ENCODE data around the gene DSC2.

Gene DSC2

DNA sequence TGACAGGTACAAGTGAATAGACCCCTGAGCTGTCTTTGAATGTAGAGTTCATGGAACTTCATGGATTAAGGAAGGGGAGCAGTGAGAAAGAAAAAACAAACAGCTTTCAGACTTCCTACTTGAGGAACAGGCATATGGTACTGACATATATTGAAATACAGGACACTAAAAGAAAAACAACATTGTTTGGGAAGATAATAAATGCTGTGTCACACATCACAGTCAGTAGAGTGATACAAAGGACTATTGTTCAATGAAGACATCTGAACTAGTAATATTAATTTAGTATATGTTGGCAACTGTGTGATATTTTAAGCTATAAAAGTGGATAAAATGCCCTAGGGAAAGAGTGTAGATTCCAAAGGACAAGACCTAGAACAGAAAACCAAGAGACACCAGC lies 3.3 kb downstream of the DSC2 start:
- DNase-seq (ENCODE audit: low spot score), result no peak

DNA sequence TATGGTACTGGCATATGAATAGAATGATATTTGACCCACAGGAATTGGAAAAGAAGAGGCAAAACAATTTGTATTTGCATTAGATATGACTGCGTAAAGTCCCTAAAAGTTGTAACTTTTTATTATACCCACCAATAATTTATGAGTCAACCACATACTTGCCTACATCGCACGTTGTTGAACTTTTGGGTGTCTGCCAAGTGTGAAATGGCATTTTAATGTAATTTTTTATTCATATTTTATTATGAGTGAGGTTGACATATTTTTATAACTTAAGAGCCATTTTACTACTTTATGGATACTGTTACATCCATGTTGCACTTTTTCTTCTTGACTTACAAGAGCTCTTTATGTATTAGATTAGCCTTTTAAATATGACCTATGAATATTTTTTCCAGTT lies 4.6 kb downstream of the DSC2 start:
- DNase-seq (ENCODE audit: low spot score), result no peak

DNA sequence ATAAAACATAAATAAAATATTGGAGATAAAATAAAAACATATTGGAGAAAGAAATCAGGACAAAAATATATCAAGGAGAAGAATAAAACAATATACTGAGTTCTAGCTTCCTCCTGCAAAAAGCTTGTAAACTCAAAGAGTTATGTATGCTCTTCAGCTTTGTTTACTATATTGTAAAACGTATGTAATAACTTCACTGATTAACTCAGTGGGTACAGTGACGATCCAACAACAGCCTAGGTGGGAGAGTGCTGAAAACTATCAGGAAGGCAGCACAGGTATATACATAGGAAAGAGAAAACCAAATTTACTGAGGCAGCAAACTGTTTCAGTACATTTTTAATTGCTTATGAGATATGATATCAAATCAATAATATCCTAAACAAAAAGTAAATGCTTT lies 8.3 kb downstream of the DSC2 start:
- no peak for DNase-seq (ENCODE audit: low spot score)

DNA sequence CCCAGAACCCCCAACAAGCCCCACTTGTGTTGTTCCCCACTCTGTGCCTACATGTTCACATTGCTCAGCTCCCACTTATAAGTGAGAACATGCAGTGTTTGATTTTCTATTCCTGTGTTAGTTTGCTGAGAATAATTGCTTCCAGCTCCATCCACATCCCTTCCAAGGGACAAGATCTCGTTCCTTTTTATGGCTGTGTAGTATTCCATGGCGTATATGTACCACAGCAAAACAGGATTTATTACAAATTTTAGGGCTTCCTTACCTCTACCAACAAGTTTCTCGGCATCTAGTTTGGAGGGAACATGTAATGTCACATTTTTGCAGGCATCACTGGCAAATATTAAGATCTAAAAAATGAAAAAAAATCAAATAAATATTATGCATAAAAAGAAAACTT lies 8.9 kb downstream of the DSC2 start:
- DNase-seq (ENCODE audit: low spot score), result no peak

DNA sequence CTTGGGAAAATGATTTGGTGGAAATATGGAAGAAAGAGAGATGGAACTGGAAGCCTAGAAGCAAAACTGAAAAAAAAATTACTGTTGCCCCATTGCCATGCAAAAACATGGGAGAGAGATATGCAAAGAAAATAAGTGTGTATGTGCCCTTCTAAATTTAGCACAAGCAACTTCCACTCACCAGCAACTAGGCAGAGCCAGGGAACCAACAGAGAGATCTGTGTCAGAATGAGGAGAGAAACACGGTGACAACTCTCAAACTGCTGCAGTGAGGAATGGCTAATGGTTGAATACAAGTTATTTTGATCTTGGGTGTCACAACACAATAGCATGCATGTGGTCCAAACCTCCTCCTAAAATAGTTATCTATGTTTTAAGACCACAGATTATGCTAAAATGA lies 10.9 kb downstream of the DSC2 start:
- DNase-seq (ENCODE audit: low spot score), result no peak

DNA sequence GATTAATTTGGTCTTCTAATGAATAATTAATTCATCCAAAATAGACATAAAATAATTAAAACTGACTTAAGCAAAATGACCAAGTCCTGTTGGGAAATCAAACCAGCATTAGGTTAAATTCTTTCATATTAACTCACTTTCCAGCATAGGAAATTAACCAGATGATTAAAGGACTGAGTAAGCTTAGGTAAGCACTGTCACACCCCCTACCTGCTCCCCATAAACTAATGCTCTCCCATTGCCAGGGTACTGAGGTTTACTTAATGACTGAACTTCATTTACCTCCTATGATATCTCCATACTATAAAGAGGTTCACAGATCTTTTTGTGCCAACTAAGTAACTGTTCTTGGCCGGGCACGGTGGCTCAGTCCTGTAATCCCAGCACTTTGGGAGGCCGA lies 13.7 kb downstream of the DSC2 start:
- DNase-seq (ENCODE audit: low spot score), result no peak

DNA sequence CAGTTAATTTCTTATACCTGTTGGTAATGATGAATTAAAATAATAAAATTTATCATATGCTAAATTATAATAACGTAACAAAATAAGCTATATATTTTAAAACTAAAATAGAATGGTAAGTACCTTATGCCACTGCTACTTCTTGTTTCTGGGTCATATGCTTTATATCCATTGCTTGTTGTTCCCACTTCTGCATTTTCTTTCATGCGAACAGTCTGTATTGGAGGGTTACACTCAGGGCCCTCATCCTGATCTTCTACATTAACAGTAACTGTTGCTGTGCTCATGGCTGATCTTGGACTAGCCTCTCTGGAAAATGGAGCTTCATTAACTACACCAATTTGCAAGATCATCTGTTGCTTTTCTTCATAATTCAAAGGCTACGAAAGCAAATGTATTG lies 22.2 kb downstream of the DSC2 start:
- DNase-seq (ENCODE audit: low spot score), result no peak

DNA sequence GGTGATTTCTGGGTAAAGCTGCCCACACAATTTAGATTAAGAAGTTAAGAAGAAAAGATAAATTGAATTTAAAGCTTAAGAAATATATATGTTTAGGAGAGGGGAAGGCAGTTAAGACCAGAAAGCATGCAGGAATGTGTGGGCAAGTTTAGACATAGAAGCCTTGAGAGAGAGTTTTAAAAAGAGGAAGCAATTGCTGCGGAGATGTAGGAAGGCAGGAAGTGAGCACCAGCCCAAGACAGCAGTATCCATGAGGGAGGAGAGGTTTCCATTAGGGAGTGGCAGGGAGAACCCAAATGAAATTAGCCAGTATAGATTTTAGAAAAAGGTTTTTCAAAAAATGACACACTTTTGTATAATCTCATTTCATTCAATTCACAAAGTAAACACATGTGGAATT lies 24.3 kb downstream of the DSC2 start:
- no peak for DNase-seq (ENCODE audit: low spot score)

DNA sequence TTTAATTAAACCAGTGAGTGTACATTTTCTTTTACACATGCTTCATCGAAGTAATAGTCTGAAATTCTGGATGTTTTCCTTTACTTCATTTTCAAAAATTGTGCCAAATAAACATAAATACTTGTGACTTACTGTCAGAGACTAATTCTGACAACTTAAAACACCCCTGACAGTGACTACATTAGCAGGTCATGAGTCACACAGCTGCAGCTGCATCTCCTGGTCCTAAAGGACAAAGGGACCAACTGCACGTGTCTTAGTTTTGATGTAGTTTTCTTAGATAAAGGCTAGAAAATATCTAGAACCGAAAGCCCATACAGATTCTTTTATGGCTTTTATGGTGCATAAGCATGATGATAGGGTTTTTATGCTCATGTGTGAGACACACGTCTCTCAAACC lies 30.0 kb downstream of the DSC2 start:
- DNase-seq (ENCODE audit: low spot score), result no peak

DNA sequence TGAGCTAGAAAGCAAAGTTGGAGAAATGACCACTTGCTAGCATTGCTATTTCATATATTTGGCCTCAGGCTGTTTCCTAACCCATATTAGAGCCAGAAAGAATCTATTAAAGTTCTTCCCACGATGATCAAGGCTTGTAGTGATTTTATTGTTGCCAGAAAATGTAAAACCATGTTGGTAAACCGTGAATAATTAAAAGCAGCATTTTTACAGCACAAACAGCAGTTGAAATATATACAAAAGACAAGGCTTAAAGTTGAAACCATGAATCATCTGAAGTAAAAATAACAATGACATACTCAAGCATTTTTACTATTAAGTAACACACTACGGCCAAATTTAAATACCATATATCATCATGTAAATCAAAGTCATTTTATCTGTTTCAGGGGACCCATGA lies 32.0 kb downstream of the DSC2 start:
- no peak for DNase-seq (ENCODE audit: low spot score)

DNA sequence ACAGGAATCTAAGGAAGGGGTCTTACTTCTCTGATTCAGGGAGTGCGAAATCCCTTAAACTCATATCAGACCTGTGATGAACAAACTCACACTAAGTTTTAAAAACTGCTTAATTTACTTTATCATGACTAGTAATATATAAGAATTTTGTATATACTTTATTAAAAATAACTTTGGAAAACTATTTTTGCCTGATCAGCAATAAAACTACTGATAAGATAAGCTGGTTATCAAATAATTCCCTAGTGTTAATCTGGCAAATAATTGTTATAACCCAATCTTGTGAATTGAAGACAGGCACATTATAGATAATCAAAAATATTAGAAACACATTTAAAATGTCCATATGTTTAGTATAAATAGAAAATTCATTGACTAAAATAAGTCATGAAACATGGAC lies 36.0 kb downstream of the DSC2 start:
- DNase-seq (ENCODE audit: low spot score), result no peak

DNA sequence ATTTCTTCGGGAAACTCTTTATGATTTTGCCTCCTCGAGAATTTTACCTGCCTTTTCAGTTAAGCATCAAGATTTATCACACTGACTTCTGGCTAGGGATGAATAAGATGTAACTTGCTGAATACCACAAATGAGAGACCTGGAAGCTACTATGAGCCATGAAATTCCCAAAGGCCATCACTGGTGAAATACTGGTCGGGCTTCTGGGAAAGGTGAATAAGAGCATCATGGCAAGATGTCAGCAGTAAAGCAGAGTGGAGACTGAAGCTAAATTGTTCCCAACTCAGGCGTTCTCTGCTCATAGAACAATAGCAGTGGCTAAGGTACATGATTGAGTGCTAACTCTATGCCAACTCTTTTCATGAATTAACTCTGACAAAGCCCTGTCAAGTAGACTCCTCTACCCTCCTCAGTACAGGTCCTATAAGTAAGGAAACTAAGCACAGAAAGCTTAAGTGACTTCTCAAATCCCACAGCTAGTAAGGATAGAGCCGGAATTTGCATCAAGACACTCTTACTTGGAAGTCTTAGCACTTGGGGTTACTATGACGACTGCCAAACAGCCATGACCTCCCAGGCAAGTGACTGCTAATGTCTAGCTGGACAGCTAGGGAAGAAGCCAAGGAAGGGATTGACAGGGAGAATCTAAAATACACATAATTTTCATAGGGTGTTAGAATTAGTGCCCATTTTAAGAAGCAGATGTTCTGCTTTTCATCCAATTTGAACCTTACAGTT lies 37.0 kb downstream of the DSC2 start:
- no peak for DNase-seq (ENCODE audit: low spot score)

DNA sequence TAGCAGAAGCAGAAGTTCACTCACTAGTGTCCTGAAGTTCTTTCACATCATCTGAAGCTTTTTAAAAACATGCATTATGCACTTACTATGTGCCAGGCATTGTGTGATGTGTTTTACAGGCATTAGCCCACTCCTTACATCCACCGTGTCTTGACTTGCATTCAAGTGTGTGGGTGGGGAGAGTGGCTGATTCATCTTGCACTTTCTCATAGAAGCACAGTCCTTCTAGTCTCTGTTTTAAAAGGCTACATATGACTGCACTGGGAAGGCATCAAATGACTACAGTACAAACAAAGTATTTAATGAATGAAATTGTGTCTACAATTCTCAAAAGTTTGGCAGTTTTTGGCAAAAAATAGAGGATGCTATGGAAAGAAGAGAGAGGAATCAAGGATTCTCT lies 38.1 kb downstream of the DSC2 start:
- DNase-seq (ENCODE audit: low spot score), result no peak

DNA sequence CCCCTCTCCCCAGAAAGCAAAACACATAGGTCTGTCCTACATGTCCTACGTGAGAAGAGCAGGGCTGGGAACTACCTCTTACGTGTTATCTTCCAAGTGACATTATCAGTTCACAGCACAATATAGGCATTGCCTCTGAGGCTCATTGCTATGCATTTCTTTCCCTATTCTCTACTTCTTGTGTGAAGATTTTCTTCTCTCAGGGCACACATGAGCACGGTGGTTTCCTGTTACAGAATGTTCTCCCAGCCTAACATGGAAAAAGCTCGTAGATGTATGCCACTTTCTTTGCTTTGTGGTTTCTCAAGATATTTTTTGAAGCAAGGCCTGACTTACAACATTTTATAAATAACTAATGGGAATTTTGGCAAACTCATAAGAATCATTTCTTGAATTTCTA lies 40.3 kb downstream of the DSC2 start:
- DNase-seq (ENCODE audit: low spot score), result no peak

DNA sequence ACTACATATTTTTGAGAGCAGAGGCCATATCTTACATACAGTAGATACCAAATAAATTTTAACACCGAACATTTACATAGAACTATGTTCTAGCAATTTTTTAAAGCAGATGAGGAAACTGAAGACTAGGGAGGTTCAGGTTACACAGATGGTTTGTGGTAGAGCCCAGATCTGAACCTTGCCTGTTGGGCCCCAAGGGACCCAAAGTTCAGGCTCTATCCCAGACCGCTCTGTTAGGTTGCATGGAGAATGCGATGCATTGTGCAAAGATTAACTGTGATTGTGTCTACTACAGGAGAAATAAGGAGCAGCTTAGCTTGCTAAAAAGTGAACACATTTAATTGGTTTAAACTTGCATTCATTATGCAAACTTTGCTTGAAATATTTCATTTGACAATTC lies 43.3 kb downstream of the DSC2 start:
- no peak for DNase-seq (ENCODE audit: low spot score)

DNA sequence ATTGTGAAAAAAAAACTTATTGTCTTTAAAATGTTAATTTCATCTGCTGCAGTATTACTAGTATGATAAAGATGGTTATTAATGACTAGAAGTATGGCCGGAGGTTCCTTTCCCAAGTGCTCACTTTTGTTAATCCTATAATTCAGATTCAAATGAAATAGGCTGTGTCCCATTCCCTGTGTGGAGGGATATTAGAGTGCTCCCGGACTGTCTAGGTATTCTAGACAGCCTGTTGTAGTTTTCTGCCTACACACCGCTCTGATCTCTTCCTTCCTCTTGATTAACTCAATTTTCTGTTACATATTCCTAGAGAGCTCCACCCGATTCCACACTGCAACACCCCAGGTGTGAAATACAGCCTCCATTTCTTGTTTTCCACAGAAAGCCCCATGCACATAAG lies 44.3 kb downstream of the DSC2 start:
- DNase-seq (ENCODE audit: low spot score), result no peak

DNA sequence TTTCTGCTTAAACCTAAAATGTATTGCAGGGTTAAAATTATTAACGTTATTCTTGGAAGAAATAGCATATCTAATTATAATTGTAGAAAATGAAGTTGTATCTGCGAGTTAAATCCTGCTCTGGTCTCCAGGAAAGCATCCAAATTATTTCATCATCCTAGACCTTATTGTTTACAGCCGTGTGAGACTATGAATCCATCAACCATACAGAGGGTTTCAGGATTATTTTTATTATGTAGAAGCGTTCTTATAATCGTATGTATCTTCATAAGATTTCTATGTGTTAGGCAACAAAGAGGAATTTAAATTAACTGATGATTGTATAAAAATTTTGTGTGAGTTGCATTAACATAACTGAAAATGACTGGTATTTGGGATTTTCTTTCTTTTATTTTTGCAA lies 45.2 kb downstream of the DSC2 start:
- DNase-seq (ENCODE audit: low spot score), result no peak

DNA sequence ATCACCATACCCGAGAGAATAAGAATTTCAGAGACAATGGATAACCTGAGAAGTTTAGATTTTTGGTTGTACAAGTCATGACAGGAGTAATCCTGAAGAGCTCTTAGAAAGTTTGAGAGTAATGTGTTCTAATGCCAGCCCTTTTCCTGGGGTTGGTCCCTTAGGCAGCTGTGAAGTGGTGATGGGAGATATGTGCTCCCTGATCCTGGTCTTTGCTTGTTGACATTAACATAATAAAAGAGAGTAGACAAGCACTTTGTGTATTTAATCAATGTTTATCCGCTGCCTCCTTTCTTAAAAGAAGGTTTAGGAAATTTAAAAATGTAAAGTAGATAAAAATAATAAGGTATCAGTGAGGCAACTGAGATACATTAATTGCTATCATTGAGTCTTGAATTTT lies 45.9 kb downstream of the DSC2 start:
- DNase-seq (ENCODE audit: low spot score), result no peak

DNA sequence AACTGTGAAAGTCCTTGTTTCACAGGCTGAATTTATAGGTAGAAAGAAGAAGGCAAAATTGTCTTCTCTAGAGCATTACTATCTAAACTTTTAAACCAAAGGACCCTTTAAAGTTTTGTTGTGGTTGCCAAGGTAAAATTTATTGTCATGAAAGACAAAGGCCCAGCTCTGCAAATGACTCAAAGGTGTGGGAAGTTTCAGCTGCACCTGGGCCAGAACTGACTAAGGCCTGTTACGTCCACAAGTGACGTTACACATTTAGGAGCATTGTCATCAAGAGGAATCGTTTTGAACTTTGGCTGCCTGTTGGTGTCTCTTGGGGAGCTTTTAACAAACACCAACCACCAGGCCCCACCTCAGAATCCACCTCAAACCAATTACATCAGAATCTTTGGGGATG lies 51.6 kb downstream of the DSC2 start:
- DNase-seq (ENCODE audit: low spot score), result no peak

DNA sequence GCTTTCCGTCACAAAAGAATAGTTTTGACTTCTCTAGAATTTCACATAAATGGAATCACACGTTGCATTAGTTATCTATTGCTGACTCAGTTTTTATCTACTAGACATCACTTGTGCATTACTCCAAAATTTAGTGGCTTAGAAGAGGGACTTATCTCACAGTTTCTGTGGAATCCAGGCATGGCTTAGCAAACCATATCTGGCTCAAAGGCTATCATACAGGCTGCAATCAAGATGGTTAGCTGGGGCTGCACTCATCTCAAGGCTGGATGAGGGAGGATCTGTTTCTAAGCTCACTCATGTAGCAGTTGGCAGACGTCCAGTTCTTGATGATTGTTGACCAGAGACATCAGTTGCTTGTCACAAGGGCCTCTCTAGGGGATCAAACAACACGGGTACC lies 53.0 kb downstream of the DSC2 start:
- DNase-seq (ENCODE audit: low spot score), result no peak

DNA sequence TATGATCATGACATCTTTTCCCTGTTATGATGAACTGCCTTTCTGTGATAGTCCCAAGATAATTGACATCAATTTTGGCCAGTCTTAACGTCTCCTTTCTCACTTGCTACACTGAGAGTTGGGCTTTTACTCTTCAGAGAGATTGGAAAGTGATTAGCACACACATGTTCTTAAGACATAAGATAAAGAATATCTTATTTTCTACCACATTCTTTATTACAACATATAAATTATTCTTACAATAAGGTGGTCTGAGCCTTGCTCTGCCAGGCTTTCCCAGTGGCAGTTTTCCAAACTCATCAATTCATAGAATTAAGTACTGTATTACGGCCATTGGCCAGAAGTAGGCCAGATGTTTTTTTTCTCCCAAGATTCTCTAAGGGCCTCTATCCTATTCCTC lies 54.0 kb downstream of the DSC2 start:
- DNase-seq (ENCODE audit: low spot score), result no peak

DNA sequence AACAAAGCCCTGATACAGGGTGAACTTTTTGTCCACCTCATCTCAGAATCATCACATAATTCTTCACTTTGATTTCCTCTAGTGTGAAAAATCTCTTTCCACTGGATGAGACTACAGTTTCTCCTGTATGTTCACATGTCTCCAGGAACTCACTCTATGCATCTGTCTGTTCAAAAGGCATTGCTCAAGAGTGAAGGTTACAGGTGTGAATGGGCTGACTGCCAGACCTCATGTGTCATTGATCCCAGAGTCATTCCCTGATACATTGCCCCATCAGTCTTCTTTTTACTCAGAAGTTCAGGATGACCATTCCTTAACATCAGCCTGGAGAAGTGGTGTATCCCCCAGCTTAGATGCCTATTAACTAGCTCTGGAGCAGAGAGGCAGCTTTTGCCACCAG lies 55.3 kb downstream of the DSC2 start:
- no peak for DNase-seq (ENCODE audit: low spot score)

DNA sequence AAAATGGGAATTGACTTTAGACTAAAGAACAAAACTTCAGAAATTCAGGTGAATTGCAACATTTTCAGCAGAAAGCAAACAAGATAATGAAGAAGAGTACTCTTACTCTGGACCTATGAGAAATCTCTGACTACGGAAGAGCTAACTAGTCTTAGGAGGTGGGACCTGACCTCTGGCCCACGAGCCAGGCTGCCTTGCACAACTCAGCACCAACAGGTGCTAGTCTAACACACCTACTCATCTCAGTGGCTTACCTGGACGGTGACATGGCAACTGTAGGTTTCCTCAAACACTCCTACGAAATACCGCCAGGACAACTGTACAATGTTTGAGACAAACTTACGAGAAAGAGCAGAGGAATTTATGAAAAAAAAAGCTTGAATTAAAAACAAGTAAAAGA lies 56.6 kb downstream of the DSC2 start:
- DNase-seq (ENCODE audit: low spot score), result no peak

DNA sequence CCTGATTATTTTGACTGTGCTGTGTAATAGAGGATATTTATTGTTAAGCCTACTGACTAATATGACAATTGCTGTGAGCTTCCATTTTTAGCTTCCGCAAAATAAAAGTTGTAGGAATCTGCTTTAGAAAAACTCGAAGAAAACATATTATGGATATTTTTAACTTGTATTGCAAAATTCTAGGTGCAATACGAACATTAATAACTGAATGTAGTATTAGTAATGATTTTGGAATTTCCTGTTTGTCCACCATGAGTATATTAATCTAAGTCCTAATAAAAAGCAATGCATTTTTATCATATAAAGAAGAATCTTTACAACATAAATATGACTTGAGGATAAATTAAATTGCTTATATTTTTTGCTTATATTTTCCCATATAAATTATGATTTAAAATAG lies 57.3 kb downstream of the DSC2 start:
- DNase-seq (ENCODE audit: low spot score), result no peak

DNA sequence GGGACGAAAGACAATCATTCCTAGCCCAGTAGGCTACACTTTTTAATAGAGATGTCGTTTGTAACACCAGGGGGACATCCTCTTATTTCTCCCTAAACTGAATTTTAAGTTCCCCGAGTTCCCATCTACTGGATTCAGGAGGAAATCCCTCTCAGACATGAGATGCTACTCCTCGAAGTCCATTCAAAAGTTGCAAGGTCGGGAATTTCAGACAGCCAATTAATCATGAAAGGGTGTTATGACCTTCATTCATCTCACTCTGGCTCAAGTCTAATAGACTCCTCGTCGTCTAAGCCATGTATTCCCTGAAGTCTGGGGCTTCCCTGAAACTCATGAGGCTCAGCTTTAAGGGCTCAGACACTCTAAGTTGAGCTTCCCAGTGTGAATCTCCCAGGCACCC lies 58.5 kb downstream of the DSC2 start:
- DNase-seq (ENCODE audit: low spot score), result no peak

Data from NAMALWA (cell line).